CD4-positive, alpha-beta T cell treated with Interferon gamma for 1 hour (primary cell): ENCODE results near the gene OTUD7B.
"Not testable (repeated sequence)": the region's sequence is repeated elsewhere in the genome, so short reads cannot be mapped to it uniquely, and the experiment has no call there.

Experiments
- DNase-seq: peaks from one replicate; pipeline ENCODE4 v3.0.0-alpha.2; 2020

OTUD7B gene

GRCh38 chr1:149942207-149942606 lies 68.3 kb downstream of the OTUD7B start:
- DNase-seq: no peak

GRCh38 chr1:149940427-149940826 lies 70.1 kb downstream of the OTUD7B start:
- no peak for DNase-seq

- not testable (repeated sequence) for DNase-seq
These were observed 71.9 kb downstream of the OTUD7B start for GRCh38 chr1:149938668-149939003.

DNA sequence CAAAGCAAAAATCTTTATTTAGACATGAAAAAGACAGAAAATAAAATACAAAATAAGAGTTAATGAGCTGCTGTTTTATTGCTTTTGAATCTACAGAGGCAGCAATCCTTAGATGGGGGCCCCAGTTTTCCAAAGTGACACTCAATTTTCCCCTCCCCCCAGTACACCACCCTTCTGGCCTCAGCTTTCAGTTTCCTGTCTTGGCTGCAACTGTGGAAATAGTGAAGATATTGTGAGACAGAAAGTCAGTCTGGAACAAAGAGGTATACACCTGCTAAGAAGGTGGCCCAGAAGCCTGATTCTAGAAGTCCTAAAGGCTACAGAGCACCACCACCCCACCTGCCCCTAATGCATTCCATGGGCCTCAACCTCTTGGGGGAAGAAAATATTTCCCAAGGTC lies 72.8 kb downstream of the OTUD7B start:
- DNase-seq: no peak

- DNase-seq: no peak
These were observed 73.4 kb downstream of the OTUD7B start for GRCh38 chr1:149936992-149937705.

GRCh38 chr1:149936170-149936991 lies 74.1 kb downstream of the OTUD7B start, which contains the start of gene MTMR11:
TSS of gene MTMR11 (minus strand) at chr1:149936879. CDS start at chr1:149936647, 232 bp downstream.
- DNase-seq: no peak

DNA sequence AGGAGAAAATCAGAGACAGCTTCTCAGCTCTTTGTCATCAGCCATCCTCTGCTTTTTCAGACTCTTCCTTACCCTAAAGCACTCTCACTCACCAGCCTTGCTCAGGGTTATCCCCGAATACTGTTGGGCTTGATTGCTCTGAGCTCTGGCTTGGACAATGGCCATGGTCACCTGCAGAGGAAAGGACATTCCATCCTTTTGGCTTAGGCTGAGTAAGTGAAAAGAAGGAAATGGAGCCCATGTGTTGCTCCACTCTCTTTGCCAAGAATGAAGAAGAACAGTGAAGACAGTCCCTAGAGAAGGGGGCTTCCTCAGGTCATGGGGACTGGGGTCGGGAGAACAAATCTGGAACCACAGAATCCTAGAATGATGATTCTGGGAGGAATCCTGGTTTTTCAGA lies 76.2 kb downstream of the OTUD7B start:
- DNase-seq: no peak

DNA sequence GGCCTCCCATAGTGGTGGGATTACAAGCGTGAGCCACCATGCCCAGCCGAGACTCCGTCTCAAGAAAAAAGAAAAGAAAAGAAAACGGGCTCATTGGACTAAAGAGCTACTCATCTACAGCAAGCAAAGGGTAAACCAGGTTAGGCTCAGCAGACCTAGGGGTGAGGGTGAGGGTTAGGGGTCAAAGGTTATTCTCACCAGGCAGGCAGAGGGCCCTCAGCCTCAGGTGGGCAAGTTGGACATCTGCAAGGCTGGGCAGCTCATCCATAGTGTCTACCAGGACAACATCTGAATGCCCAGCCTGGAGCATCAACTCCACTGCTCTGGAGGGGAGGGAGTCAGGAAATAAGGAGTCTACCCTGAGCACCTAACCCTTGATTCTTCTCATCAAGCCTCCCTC lies 77.3 kb downstream of the OTUD7B start:
- DNase-seq: no peak

- DNase-seq: no peak
These were observed 78.1 kb downstream of the OTUD7B start for GRCh38 chr1:149932474-149932873.

GRCh38 chr1:149931212-149931790 lies 79.2 kb downstream of the OTUD7B start:
- no peak for DNase-seq

DNA sequence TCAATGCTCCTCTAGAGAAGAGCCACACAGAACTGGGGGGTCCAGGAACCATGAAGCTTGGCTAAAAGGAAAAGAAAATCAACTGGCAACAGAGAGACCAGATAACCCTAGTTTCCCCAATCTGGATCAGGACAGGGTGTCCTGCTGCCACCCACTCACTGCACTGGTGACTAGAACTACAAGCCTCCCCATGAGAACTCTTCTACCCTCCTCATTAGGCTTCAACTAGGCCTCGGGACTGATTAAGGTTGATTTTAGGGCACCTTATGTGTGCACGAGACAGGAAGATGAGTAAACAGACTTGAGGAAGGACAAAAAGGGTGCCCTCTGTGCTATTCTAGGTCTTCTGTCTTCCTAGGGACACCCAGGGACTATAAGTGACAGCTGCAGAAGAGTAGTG lies 80.7 kb downstream of the OTUD7B start:
- DNase-seq: no peak

DNA sequence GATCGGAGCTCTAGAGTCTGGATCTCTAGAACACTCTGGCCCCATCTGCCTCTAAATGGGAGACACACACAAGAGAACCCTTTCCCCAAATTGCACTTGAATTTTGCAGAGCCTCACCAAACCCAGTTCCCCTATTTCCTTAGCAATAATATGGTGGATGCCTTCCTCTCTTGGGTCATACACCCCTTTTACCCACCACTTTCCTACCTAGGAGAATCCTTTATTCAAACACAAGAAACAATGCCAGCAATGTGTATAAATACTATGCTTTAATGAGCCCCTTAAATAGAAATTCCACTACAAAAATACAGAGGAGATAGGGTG lies 82.2 kb downstream of the OTUD7B start:
- DNase-seq: no peak

DNA sequence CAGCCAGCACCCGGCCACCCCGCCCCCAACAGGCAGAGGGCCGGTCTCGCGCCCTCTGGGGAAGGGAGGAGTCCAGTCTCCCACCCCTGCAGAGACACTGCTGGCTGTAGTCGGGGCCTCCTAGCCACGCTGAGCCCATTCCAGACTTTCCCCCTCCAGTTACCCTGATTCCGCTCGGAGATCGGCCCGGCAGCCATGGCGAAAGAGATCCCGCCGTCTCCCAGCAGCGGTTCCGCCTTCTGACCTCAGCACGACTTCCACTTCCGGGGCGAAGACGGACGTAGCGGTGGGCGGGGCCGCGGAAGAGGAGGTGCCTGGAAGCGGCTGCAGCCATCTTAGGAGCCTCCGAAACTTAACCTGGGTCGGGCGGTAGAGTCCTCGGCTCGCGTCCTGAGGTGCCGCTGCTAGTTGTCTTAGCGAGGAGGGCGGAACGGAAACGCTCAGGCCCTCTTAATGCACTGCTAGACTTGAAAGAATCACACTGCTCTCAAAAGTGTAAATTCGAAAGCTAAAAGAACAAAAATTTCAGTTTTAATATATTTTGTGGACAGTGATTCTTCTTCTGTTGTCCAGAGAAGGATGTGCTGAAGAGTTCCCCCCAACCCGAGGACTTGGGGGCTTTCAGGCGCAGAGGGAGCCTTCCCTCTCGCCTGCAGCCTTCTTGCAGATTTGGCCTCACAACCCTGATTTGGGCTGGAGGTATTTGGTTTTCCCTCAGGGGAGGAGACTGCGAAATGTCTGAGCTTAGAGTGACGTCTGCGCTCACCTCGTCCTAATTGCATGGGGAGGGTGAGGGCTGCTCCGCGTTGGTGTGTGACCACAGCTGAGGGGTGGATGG lies 82.7 kb downstream of the OTUD7B start, which contains the start of gene SF3B4:
Gene SF3B4 (minus strand): TSS at position 241 of the 838 bp plus-strand sequence. CDS start 44 bp downstream, at position 197.
- DNase-seq: peak; percentile 94

GRCh38 chr1:149927056-149927562 lies 83.4 kb downstream of the OTUD7B start:
- DNase-seq: no peak

- DNase-seq: no peak
These were observed 84.2 kb downstream of the OTUD7B start for GRCh38 chr1:149926296-149926695.

DNA sequence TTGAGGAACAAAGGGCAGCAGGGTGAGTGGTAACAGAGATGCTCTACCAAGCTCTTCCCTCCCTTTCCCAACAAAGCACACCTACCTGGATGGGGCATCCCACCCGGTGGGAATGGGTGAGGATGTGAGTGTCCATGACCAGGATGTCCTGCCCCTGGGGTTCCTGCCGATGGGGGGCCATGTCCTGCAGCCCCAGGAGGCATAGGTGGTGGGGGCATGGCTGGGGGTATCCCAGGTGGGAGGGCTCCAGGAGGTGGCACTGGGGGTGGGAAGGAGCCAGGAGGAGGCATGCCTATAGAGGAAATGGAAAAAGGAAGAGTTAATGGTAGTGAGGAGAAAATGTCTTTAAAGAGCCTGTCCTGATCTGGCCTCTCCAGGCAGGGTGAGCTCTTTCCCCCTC lies 84.8 kb downstream of the OTUD7B start:
- no peak for DNase-seq

- no peak for DNase-seq
These were observed 85.2 kb downstream of the OTUD7B start for GRCh38 chr1:149925345-149925744.

- DNase-seq: no peak
These were observed 86.9 kb downstream of the OTUD7B start for GRCh38 chr1:149923626-149924025.

GRCh38 chr1:149917571-149918144 lies 92.9 kb downstream of the OTUD7B start, which contains the start of gene SV2A:
TSS of gene SV2A (minus strand) at chr1:149917844. CDS start at chr1:149913840, 4,004 bp downstream.
- no peak for DNase-seq

DNA sequence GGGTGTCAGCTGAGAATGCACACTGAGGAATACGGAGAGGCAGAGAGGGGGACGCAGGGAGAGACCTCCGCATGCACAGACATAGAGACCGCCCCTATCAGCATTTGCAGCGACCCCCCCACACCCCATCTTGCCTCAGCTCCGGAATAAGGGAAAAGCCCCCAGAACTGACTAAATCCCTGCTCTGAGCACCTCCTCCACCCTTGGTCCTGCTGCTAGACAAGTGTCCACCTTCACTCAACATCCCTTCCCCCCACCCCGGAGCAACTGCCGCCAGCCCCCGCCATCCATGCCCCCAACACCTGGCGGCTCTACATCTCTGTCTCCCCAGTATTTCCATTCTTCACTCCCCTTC lies 93.7 kb downstream of the OTUD7B start:
- no peak for DNase-seq

GRCh38 chr1:149916193-149916897 lies 94.2 kb downstream of the OTUD7B start:
- DNase-seq: no peak
